ENCODE results near the gene ZNF710. TPM values are rescaled to one million over a fixed set of nuclear protein-coding genes. Genes with fewer than 3 reads are reported as not detected.

The ZNF710 gene
- polyA plus RNA-seq, 1 donor from 2014 or later, result 10.2 TPM

- Histone ChIP-seq H3F3A (ENCODE audit: insufficient read depth, low read length, poor library complexity, severe bottlenecking) (no peaks in the 10 kb centered on the region), H3K27me3 (ENCODE audit: insufficient read depth, low read depth, low read length) (no peaks in the 10 kb centered on the region), H3K9me3 (ENCODE audit: low read length) (no peaks in the 10 kb centered on the region), H2AFZ (ENCODE audit: low read depth, low read length) (no peak overlapping the region), H3K27ac (ENCODE audit: low read length) (no peak overlapping the region), H3K9ac (ENCODE audit: low read length) (no peak overlapping the region), H3K9me2 (ENCODE audit: insufficient read depth, low read length) (no peaks in the 10 kb centered on the region), H3K79me2 (replicated peaks; ENCODE audit: insufficient read depth, low read length) (no peaks in the 10 kb centered on the region), H3K4me2 (ENCODE audit: low read length) (no peak overlapping the region), H3K4me3 (ENCODE audit: low read length) (no peak overlapping the region), H3K36me3 (ENCODE audit: insufficient read depth, low read length) (no peaks in the 10 kb centered on the region), H4K20me1 (ENCODE audit: insufficient read depth) (no peaks in the 10 kb centered on the region)
- TF ChIP-seq CTCF (IDR thresholded peaks at IDR 0.05; ENCODE audit: poor library complexity, severe bottlenecking), result no peak
- TF ChIP-seq RAD21 (conservative IDR thresholded peaks at IDR 0.05), result no peak
- no peak for TF ChIP-seq EZH2 (IDR thresholded peaks at IDR 0.05; ENCODE audit: borderline replicate concordance, insufficient read depth, low read length, poor library complexity, severe bottlenecking)
- no peak for TF ChIP-seq REST (IDR thresholded peaks at IDR 0.05; ENCODE audit: borderline replicate concordance)
- no peak for TF ChIP-seq EP300 (conservative IDR thresholded peaks at IDR 0.05; ENCODE audit: poor library complexity, severe bottlenecking)
- no peak for TF ChIP-seq SMC3 (conservative IDR thresholded peaks at IDR 0.05; ENCODE audit: poor library complexity)
- TF ChIP-seq MXI1 (conservative IDR thresholded peaks at IDR 0.05; ENCODE audit: poor library complexity, severe bottlenecking), result no peak
- TF ChIP-seq TAF1 (IDR thresholded peaks at IDR 0.05; ENCODE audit: low read depth), result no peak
- TF ChIP-seq POLR2AphosphoS5 (IDR thresholded peaks at IDR 0.05), result no peak
These were observed 22.2 kb upstream of the ZNF710 start for GRCh38 chr15:89978914-89979313.

GRCh38 chr15:89980896-89981295 lies 20.2 kb upstream of the ZNF710 start:
- TF ChIP-seq TAF1 (IDR thresholded peaks at IDR 0.05; ENCODE audit: low read depth) (no peak), RAD21 (conservative IDR thresholded peaks at IDR 0.05) (no peak), EZH2 (IDR thresholded peaks at IDR 0.05; ENCODE audit: borderline replicate concordance, insufficient read depth, low read length, poor library complexity, severe bottlenecking) (no peak), EP300 (conservative IDR thresholded peaks at IDR 0.05; ENCODE audit: poor library complexity, severe bottlenecking) (no peak), SMC3 (conservative IDR thresholded peaks at IDR 0.05; ENCODE audit: poor library complexity) (no peak), MXI1 (conservative IDR thresholded peaks at IDR 0.05; ENCODE audit: poor library complexity, severe bottlenecking) (no peak), REST (IDR thresholded peaks at IDR 0.05; ENCODE audit: borderline replicate concordance) (no peak), CTCF (IDR thresholded peaks at IDR 0.05; ENCODE audit: poor library complexity, severe bottlenecking) (no peak), POLR2AphosphoS5 (IDR thresholded peaks at IDR 0.05) (no peak)
- H3K9me2 ChIP-seq (ENCODE audit: insufficient read depth, low read length), result no peaks in the 10 kb centered on the region

More at GRCh38 chr15:89980896-89981295, 20.2 kb upstream of the ZNF710 start:
- Histone ChIP-seq H4K20me1 (ENCODE audit: insufficient read depth) (no peaks in the 10 kb centered on the region), H3F3A (ENCODE audit: insufficient read depth, low read length, poor library complexity, severe bottlenecking) (no peaks in the 10 kb centered on the region), H3K27ac (ENCODE audit: low read length) (no peak overlapping the region), H3K9me3 (ENCODE audit: low read length) (no peaks in the 10 kb centered on the region), H2AFZ (ENCODE audit: low read depth, low read length) (no peak overlapping the region), H3K4me2 (ENCODE audit: low read length) (no peak overlapping the region), H3K9ac (ENCODE audit: low read length) (no peak overlapping the region), H3K36me3 (ENCODE audit: insufficient read depth, low read length) (no peaks in the 10 kb centered on the region), H3K27me3 (ENCODE audit: insufficient read depth, low read depth, low read length) (no peaks in the 10 kb centered on the region), H3K79me2 (replicated peaks; ENCODE audit: insufficient read depth, low read length) (no peaks in the 10 kb centered on the region), H3K4me3 (ENCODE audit: low read length) (no peak overlapping the region)

All from neural cell (in vitro differentiated cells).